Kidney capillary endothelial cell (primary cell): Measurements from ENCODE around the gene ORM1.
"Not testable (repeated sequence)": the region's sequence is repeated elsewhere in the genome, so short reads cannot be mapped to it uniquely, and the experiment has no call there.

ENCODE experiments used
- DNase-seq: peaks from one replicate; pipeline ENCODE4 v3.0.0-alpha.2; 2018; ENCODE audit warnings: low spot score

The ORM1 gene

GRCh38 chr9:114322831-114323531, at the start of gene ORM1:
Gene ORM1, plus strand, starts transcription at chr9:114323098. Its CDS starts 36 bp downstream, at chr9:114323134.
- not testable (repeated sequence) for DNase-seq

GRCh38 chr9:114273461-114273881, 49.4 kb upstream of the ORM1 start:
- DNase-seq: no peak

- no peak for DNase-seq
Measured at GRCh38 chr9:114274217-114274616, 48.7 kb upstream of the ORM1 start.

GRCh38 chr9:114275246-114276004, 47.5 kb upstream of the ORM1 start:
- no peak for DNase-seq

GRCh38 chr9:114276908-114277821, 45.7 kb upstream of the ORM1 start:
- peak; percentile 50 for DNase-seq

- DNase-seq: no peak
Measured at GRCh38 chr9:114278356-114278755, 44.5 kb upstream of the ORM1 start.

GRCh38 chr9:114278881-114279570, 43.9 kb upstream of the ORM1 start:
- DNase-seq: no peak

GRCh38 chr9:114279693-114280092, 43.2 kb upstream of the ORM1 start:
- DNase-seq: no peak

- peak; percentile 47 for DNase-seq
Measured at GRCh38 chr9:114280636-114281472, 42.0 kb upstream of the ORM1 start.

- DNase-seq: no peak
Measured at GRCh38 chr9:114281473-114282103, 41.3 kb upstream of the ORM1 start.

GRCh38 chr9:114282104-114282485, 40.8 kb upstream of the ORM1 start:
- DNase-seq: no peak

GRCh38 chr9:114282507-114282906, 40.4 kb upstream of the ORM1 start:
- no peak for DNase-seq

- no peak for DNase-seq
Measured at GRCh38 chr9:114282926-114283325, 40.0 kb upstream of the ORM1 start.

- DNase-seq: no peak
Measured at GRCh38 chr9:114283551-114284111, 39.3 kb upstream of the ORM1 start.

- no peak for DNase-seq
Measured at GRCh38 chr9:114284316-114285060, 38.4 kb upstream of the ORM1 start.

- DNase-seq: peak; percentile 63
Measured at GRCh38 chr9:114285166-114285867, 37.6 kb upstream of the ORM1 start.

GRCh38 chr9:114286146-114286679, 36.7 kb upstream of the ORM1 start:
- DNase-seq: no peak

- no peak for DNase-seq
Measured at GRCh38 chr9:114287001-114287762, 35.7 kb upstream of the ORM1 start.
